Hepatocyte (in vitro differentiated cells): ENCODE measurements around the gene AOAH. TPM values are rescaled to one million over a fixed set of nuclear protein-coding genes. Genes with fewer than 3 reads are reported as not detected.

Source experiments
- DNase-seq: peaks from one replicate; pipeline ENCODE4 v3.0.0-alpha.2; 2016; ENCODE audit warnings: low spot score
- H2AFZ ChIP-seq: fragments of 200-600 bp; sonication (generic); 2 replicates; pipeline ENCODE4 v1.6.0; 2016; ENCODE audit warnings: antibody characterized with exemption, mild to moderate bottlenecking
- H3K27ac ChIP-seq: fragments of 200-600 bp; sonication (generic); 2 replicates; pipeline ENCODE4 v1.5.1; 2016; ENCODE audit warnings: mild to moderate bottlenecking
- H3K27me3 ChIP-seq: fragments of 200-600 bp; sonication (generic); 2 replicates; pipeline ENCODE4 v1.6.1; 2016
- H3K36me3 ChIP-seq: fragments of 200-600 bp; sonication (generic); replicated peaks from 2 replicates; pipeline ENCODE4 v1.5.1; 2016; ENCODE audit warnings: low read depth; ENCODE audit not compliant: insufficient read depth
- H3K4me1 ChIP-seq: fragments of 200-600 bp; sonication (generic); 2 replicates; pipeline ENCODE4 v1.5.1; 2016; ENCODE audit warnings: mild to moderate bottlenecking, moderate library complexity; ENCODE audit not compliant: insufficient read depth
- H3K4me2 ChIP-seq: fragments of 200-600 bp; sonication (generic); 2 replicates; pipeline ENCODE4 v1.6.0; 2016
- H3K4me3 ChIP-seq: fragments of 200-600 bp; sonication (generic); 2 replicates; pipeline ENCODE4 v1.5.1; 2016; ENCODE audit warnings: mild to moderate bottlenecking
- H3K79me2 ChIP-seq: fragments of 200-600 bp; sonication (generic); 2 replicates; pipeline ENCODE4 v1.6.0; 2017; ENCODE audit warnings: mild to moderate bottlenecking
- H3K9me2 ChIP-seq: fragments of 200-600 bp; sonication (generic); replicated peaks from 2 replicates; pipeline ENCODE4 v1.6.0; 2017; ENCODE audit warnings: mild to moderate bottlenecking; ENCODE audit not compliant: insufficient read depth
- H3K9me3 ChIP-seq: fragments of 200-600 bp; sonication (generic); 2 replicates; pipeline ENCODE4 v1.5.1; 2016; ENCODE audit warnings: low read depth, mild to moderate bottlenecking
- H4K20me1 ChIP-seq: fragments of 200-600 bp; sonication (generic); 2 replicates; pipeline ENCODE4 v1.6.0; 2016; ENCODE audit warnings: mild to moderate bottlenecking; ENCODE audit not compliant: insufficient read depth, poor library complexity, severe bottlenecking
- EZH2 ChIP-seq: fragments of 200-600 bp; sonication (generic); IDR thresholded peaks from 2 replicates; pipeline ENCODE4 v1.6.1; 2016; ENCODE audit warnings: antibody characterized with exemption, mild to moderate bottlenecking, borderline replicate concordance
- EZH2phosphoT487 ChIP-seq: fragments of 200-600 bp; sonication (generic); IDR thresholded peaks from one replicate; pipeline ENCODE4 v1.6.1; 2018; ENCODE audit warnings: antibody characterized with exemption, mild to moderate bottlenecking, low read depth, moderate library complexity; ENCODE audit not compliant: unreplicated experiment, severe bottlenecking
- WGBS: methylation state at CpG from one replicate; pipeline ENCODE4 v1.1.6; 2016; ENCODE audit warnings: low lambda C conversion rate; ENCODE audit errors: missing lambda C conversion rate; 5-methylcytosine and 5-hydroxymethylcytosine counted together
- polyA plus RNA-seq: library from polyadenylated mRNA; unstranded; fragments of >200 nt; fragmentation: Nextera tagmentation; extraction: Ambion mirVana; gene quantifications from 2 replicates; pipeline ENCODE4 v1.2.1, GENCODE V29; 2016
- total RNA-seq: library from RNA; depleted of rRNA; stranded (reverse); fragments of >200 nt; gene quantifications from 2 replicates; pipeline ENCODE4 v1.2.3, GENCODE V29; 2014
- TF ChIP-seq, protein P1 (sequence below): fragments of 200-600 bp; sonication (generic); IDR thresholded peaks from 2 replicates; pipeline ENCODE4 v1.5.1; 2016; ENCODE audit warnings: antibody characterized with exemption, mild to moderate bottlenecking; ENCODE audit not compliant: poor library complexity

Gene AOAH
- total and polyA plus RNA-seq, 2 experiments from 2014 or later: 2.4 to 3.9 TPM

DNA sequence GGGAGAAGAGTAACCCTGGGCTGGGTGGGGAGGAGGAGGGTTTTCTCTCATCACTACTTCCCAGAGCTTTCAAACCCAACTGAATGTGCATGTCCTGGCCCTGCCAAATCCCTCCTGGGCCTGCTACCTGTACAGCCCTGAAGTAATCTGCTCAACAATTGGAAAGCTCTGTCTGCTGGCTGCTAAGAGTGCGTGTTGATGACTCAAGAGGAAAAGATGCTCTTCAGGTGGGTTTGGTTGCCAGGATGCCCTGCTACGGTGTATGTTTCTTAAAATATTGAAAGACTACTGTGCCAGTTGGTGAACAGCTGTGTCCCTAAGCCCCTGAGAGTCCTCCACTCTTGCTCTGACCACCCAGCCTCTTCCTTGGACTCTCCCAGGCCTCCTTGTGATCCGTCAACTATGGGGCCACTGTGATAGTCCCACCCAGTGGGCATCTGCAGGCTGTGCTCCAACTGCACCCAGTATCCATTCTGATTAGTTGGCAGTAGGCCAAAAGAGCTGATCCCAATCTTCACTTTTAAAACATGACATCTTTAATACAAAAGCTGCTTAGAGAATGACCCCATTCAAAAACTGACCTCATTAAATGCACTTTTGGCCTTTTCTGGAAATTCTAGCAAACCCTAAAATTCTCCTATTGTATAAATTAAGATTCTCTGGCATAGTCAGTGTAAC is 85.6 kb downstream of the AOAH start:
- no peak for TF ChIP-seq EZH2phosphoT487
- TF ChIP-seq, protein P1, sequence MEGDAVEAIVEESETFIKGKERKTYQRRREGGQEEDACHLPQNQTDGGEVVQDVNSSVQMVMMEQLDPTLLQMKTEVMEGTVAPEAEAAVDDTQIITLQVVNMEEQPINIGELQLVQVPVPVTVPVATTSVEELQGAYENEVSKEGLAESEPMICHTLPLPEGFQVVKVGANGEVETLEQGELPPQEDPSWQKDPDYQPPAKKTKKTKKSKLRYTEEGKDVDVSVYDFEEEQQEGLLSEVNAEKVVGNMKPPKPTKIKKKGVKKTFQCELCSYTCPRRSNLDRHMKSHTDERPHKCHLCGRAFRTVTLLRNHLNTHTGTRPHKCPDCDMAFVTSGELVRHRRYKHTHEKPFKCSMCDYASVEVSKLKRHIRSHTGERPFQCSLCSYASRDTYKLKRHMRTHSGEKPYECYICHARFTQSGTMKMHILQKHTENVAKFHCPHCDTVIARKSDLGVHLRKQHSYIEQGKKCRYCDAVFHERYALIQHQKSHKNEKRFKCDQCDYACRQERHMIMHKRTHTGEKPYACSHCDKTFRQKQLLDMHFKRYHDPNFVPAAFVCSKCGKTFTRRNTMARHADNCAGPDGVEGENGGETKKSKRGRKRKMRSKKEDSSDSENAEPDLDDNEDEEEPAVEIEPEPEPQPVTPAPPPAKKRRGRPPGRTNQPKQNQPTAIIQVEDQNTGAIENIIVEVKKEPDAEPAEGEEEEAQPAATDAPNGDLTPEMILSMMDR: no peak
- no peak for TF ChIP-seq EZH2
- no peaks in the 10 kb centered on the region for H3K79me2 ChIP-seq
- no peaks in the 10 kb centered on the region for H4K20me1 ChIP-seq
- no peak overlapping the region for H3K4me3 ChIP-seq
- no peak overlapping the region for H3K27ac ChIP-seq
- H3K9me2 ChIP-seq: no peaks in the 10 kb centered on the region
- no peaks in the 10 kb centered on the region for H3K36me3 ChIP-seq
- H3K9me3 ChIP-seq: no peaks in the 10 kb centered on the region
- DNase-seq: no peak
- H3K27me3 ChIP-seq: no peaks in the 10 kb centered on the region
- no peaks in the 10 kb centered on the region for H3K4me1 ChIP-seq
- H3K4me2 ChIP-seq: no peak overlapping the region
- WGBS: 91% methylated on average over 3 of the region's 3 CpGs
- no peak overlapping the region for H2AFZ ChIP-seq

DNA sequence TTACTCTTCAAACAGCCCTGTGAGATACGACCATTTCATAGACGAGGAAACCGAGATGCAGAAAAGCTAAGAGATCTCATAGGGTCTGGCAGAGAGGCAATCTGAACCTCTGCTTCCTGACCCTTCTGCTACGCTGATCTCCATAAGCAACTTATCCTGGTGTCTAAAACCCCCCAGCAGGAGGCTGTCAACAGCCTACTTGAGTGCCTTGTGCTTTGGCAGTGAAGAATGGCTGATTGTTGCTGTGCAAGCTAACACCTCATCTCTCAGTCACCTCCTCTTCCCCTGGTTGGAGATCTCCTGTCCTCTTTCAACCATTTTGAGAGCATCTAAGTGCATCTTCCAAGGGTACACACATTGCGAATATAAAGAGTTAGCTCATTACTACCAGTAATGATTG is 86.2 kb downstream of the AOAH start:
- WGBS: 77% methylated on average over 5 of the region's 5 CpGs
- TF ChIP-seq EZH2phosphoT487 (no peak), EZH2 (no peak)
- no peak overlapping the region for H3K27ac ChIP-seq
- no peak overlapping the region for H3K4me2 ChIP-seq
- no peak for DNase-seq
- H3K9me3 ChIP-seq: no peaks in the 10 kb centered on the region
- no peaks in the 10 kb centered on the region for H3K9me2 ChIP-seq
- no peaks in the 10 kb centered on the region for H3K27me3 ChIP-seq
- H3K36me3 ChIP-seq: no peaks in the 10 kb centered on the region
- H4K20me1 ChIP-seq: no peaks in the 10 kb centered on the region
- H2AFZ ChIP-seq: no peak overlapping the region
- H3K4me1 ChIP-seq: no peaks in the 10 kb centered on the region
- no peaks in the 10 kb centered on the region for H3K79me2 ChIP-seq
- H3K4me3 ChIP-seq: no peak overlapping the region

DNA sequence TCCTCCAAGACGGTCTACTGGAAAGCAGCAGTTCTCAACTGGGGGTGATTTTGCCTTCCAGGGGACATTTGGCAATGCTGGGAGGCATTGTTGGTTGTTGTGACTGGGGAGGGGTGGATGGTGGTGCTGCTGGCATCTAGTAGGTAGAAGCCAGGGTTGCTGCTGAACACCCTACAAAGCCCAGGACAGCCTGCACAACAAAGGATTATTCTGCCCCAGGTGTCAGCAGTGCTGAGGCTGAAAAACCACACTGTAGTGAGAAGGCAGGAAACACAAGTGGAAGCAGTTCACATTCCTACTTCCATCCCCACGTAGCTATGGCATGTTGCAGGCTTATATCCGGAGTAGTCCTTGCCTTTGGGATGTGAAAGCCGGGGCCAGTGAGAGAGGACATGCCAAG is 86.9 kb downstream of the AOAH start:
- Histone ChIP-seq H3K4me1 (no peaks in the 10 kb centered on the region), H2AFZ (no peak overlapping the region), H3K4me2 (no peak overlapping the region), H3K4me3 (no peak overlapping the region), H4K20me1 (no peaks in the 10 kb centered on the region), H3K9me2 (no peaks in the 10 kb centered on the region), H3K9me3 (no peaks in the 10 kb centered on the region), H3K27me3 (no peaks in the 10 kb centered on the region), H3K36me3 (no peaks in the 10 kb centered on the region), H3K79me2 (no peaks in the 10 kb centered on the region), H3K27ac (no peak overlapping the region)
- WGBS: 87% methylated on average over 4 of the region's 4 CpGs
- TF ChIP-seq EZH2 (no peak), EZH2phosphoT487 (no peak)
- TF ChIP-seq, protein P1: no peak
- no peak for DNase-seq

DNA sequence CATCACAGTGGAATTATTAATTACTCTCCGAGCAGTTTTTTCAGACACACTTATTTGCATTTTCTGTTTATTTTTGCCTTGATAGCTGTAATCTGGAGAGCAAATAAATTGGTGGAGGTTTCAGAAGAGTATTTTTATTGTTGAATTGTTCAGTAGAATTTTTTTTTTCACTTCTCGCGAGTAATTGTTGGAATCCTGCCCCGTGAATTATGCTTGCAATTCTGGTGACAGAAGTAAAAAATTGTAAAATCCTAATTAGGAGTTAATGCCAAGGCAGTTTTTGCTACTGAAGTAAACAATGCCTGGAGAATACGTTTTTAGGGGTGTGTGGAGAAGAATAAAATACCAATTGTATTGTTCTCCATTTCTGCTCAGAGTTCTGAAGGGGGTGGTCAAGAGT is 88.2 kb downstream of the AOAH start:
- no peak overlapping the region for H3K4me3 ChIP-seq
- no peaks in the 10 kb centered on the region for H3K79me2 ChIP-seq
- H3K4me2 ChIP-seq: no peak overlapping the region
- H3K9me2 ChIP-seq: no peaks in the 10 kb centered on the region
- no peaks in the 10 kb centered on the region for H3K4me1 ChIP-seq
- H2AFZ ChIP-seq: no peak overlapping the region
- no peaks in the 10 kb centered on the region for H4K20me1 ChIP-seq
- 82% methylated on average over 5 of the region's 5 CpGs for WGBS
- no peaks in the 10 kb centered on the region for H3K27me3 ChIP-seq
- H3K27ac ChIP-seq: no peak overlapping the region
- DNase-seq: no peak
- TF ChIP-seq EZH2 (no peak), EZH2phosphoT487 (no peak)
- TF ChIP-seq, protein P1: no peak
- H3K36me3 ChIP-seq: no peaks in the 10 kb centered on the region
- H3K9me3 ChIP-seq: no peaks in the 10 kb centered on the region
